Airway epithelial cell (primary cell): Measurements from ENCODE around the gene TSPAN31. TPM values are rescaled to one million over a fixed set of nuclear protein-coding genes. Genes with fewer than 3 reads are reported as not detected.

Source experiments
- total RNA-seq: library from RNA; depleted of rRNA; stranded (reverse); fragments of >200 nt; gene quantifications from 2 replicates; pipeline ENCODE4 v1.2.3, GENCODE V29; 2015

TSPAN31 gene, protein sequence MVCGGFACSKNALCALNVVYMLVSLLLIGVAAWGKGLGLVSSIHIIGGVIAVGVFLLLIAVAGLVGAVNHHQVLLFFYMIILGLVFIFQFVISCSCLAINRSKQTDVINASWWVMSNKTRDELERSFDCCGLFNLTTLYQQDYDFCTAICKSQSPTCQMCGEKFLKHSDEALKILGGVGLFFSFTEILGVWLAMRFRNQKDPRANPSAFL
- 44.2 and 70.9 TPM in 2 replicates for total RNA-seq

DNA sequence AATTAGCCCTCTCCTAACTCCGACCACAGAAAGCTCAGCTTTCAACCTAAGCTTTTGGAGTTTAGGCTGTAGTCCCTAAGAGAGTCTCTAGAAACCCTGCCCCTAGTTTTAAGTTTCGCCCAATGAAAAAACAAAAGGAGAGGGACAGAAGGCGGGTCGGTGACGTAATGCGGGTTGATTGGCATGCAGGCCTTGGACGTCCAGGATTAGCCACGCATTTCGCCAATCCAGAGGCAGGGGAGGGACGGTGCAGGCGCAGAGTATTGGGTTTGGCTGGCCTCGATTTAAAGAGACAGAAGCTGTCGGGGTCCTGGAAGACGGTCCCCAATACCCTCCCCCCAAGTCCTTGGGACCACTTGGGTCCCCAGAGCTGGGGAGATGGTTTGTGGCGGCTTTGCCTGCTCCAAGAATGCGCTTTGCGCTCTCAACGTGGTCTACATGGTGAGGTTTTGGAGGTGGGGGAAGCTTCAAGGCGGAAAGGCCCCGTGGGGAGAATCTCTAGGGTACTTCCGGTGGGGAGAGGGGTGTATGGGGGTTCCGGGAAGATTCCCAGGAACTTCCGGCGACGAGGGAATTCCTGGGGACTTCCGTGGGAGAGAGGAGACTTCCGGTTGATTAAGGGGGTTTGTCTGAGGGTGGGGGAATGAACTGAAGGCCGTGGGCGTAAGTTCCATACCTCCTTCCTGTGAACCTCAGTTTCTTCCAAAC lies at the start of gene TSPAN31:
Gene TSPAN31, plus strand, starts transcription at position 263 of the 708 bp plus-strand sequence. Its CDS starts 116 bp downstream, at position 379.

DNA sequence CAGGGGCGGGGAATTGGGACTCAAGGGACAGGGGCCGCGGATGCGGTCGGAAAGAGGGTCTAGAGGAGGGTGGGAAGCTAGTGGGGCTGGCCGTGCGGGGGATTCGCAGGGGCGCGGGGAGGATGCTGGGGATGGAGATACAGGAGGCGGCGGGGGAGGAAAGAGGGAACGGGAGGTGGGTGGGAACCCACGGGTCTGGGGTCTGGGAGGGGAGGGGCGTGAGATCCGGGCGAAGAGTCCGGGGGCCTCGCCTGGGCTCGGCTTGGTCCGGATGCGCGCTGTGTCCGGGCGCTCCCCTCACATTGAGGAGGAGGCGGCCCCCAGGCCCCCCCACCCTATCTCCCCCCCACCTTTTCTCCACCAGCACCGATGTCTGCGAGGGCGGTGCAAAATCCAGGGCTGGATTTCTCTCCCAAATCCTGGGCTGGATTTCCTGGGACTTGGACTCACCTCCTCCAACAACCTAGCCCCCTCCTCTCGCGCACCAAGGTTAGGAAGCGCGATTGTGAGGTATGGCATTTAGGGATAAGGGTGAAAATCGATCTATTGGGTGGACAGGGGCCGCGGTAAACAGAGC lies 6.1 kb upstream of the TSPAN31 start, which contains the start of gene AGAP2:
Gene AGAP2, minus strand, starts transcription at position 82 of the 577 bp plus-strand sequence. CDS start 496 bp downstream, outside the sequence.

DNA sequence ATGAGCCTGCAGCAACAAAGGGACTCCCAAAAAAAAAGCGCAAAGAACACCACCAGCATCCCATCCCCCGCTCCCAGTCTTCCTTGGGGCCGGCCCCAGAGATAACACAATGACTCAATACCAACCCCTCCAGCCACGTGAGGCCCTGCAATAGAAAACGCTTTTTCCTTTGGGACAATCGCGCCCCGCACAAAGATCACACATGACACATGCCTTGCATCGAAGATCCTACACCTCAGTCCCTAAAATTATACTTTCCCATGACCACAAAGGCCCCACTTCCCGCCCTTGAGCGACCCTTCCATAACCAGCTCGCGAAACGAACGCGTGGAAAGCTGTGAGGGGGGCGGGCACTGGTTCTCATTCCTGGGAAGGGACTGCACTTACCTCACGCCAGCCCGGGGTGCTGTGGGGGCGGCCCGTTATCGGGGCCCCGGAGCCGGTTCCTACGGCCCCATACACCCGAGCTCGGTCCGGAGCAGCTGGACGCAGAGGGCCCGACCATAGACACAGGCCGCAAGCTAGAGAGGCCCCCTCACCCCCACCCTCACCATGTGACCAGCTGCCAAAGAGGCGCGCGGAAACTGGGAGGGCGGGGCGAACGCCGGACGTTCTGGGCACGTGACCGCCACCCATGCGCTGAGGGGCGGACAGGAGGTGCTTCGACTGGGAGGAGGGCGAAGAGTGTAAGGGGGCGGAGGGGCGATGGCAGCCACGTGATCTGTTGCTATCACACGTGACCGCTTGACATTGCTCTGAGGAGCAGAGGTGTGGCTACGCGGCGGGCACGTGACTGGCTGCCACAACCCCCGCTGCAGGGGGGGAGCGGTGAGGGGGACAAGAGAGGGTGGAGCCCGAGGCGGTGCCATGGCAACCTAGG lies 7.2 kb downstream of the TSPAN31 start, which contains the start of gene CDK4:
Gene CDK4, minus strand, starts transcription at position 523 of the 880 bp plus-strand sequence. CDS start 593 bp downstream, outside the sequence.

DNA sequence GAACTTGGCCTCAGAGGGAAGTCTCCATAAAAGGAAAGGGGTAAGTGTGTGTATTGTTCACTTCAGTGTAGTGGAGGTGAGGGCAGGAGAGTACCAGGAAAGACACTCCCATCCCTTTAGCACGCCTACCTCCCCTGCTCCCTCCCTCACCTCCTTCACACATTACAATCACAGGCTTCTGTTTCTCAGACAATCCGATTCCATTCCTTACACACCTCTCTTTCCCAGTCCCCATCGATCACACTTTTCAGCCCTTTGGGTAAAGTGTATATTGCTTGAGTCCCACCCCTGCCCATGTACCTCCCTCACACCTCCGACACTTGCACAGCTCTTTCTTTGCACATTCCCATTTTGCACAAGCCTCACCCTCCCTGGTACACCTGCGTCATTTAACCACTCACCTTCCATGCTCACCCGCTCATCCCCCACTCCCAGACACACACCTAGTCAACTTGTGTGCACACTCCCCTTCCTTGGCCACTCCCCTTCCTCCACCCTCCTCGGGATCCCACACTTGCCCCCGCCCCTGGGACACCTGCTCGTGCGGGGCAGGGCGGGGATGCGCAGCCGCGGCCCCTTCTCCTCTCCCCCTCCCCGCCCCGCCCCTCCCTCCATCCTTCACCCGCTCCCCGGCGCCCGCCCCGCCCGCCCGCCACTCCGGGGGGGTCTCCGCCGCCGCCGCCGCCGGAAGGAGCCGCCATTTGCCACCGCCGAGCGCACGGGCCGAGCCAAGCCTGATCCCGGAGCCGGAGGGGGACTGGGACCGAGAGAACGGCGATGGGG lies 9.8 kb downstream of the TSPAN31 start, which contains the start of gene MARCHF9:
Gene MARCHF9, plus strand, starts transcription at position 693 of the 783 bp plus-strand sequence. CDS start 426 bp downstream, outside the sequence.

DNA sequence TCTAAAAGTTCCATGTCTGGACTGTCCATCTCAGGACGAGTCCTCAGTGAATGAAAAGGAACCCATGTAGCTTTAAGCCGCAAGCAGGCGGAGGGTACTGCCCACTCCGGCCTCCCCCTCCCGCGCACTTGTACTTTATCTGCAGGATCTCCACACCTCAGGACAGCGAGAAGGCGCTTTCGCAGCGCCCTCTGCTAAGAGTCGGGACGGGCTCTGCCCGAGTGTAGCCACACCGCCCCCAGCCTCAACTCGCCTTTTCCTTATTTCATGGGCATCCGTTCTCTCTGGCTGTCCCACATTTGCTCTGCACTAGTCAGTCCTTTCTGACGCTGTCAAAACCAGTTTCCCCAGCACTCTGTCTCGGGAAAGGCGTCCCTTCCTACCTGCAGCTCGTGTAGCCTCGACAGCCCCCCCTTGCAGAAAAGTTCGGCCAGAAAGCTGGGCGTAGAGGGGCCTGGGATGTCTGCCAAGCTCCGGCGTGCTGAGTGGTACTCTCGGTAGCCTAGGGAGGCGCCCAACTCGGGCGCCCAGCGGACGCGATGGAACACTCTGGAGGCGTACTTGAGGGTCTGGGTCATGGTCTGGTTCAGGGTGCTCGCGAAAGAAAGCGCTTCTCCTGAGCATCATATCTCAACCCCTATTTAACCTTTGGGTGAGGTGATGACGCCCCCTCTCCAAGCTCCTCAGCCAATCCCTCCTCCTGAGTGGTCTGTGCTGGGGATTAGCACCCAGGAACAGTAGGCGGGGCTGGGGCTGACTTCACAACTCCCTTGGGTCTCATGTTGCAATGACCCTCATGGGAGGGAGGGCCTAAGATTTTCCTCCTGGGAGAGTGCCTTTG lies 21.8 kb downstream of the TSPAN31 start, which contains the start of gene CYP27B1:
Gene CYP27B1, minus strand, starts transcription at position 615 of the 841 bp plus-strand sequence. Its CDS starts 37 bp downstream, at position 578.

DNA sequence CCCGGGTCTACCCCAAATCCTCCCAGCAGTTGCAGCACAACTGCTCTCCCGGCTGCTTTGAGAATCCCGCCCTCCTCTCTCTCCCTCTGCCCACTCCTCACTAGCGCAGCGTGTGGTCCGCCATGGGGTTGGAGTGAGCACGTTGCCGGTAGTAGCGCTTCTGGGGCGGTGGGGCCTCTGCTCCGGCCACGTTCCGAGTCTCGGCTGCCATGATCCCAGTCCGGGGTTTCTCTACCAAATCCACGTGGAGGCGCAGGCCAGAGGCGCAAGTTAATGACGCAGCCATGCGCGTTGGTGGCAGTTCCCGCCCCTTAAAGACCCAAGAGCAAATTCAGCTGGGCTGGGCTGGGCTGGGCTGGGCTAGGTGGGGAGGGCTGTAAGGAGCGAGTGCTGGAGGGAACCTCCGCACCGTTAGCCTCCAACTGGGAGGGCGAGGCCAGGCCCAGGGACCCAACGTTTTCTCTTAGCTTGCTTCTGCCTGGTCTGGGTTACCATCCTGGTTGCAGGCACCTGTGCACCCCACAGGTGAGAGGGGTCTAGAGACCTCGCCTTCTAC lies 27.1 kb downstream of the TSPAN31 start, which contains the start of gene METTL1:
Gene METTL1, minus strand, starts transcription at position 233 of the 556 bp plus-strand sequence. Its CDS starts 22 bp downstream, at position 211.

DNA sequence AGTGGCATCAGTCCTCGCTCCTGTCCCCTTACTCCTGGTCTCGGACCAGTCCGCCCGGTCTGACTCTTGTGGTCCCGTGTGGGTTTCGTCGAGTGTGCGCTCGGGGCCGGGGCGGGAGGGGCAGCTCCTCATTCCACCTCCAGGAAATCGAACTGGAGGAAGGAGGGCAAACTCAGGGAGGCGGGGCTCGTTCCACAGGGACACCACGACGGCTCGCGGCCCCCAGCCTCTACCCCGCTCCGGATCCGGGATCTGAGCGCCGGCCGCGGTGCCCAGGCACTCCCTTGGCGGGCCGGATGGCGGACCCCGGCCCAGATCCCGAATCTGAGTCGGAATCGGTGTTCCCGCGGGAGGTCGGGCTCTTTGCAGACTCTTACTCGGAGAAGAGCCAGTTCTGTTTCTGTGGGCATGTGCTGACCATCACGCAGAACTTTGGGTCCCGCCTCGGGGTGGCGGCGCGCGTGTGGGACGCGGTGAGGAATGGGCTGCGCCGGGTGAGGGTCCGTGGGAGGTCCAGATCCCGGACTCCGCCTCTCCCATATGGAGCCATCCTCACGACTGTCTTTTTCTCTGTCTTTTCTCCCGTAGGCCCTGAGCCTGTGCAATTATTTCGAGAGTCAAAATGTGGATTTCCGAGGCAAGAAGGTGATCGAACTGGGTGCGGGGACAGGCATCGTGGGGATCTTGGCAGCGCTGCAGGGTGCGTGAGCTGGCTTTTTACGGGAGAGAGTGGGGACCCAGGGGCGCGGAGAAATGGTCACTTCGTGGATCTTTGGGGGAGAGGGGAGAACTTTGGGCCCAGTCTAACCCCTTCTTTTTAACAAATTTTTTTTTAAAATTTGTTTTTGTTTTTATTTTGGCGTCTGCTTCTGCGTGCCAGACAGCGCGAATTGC lies 27.8 kb downstream of the TSPAN31 start, which contains the start of gene EEF1AKMT3:
Gene EEF1AKMT3, plus strand, starts transcription at position 186 of the 894 bp plus-strand sequence. Its CDS starts 111 bp downstream, at position 297.

DNA sequence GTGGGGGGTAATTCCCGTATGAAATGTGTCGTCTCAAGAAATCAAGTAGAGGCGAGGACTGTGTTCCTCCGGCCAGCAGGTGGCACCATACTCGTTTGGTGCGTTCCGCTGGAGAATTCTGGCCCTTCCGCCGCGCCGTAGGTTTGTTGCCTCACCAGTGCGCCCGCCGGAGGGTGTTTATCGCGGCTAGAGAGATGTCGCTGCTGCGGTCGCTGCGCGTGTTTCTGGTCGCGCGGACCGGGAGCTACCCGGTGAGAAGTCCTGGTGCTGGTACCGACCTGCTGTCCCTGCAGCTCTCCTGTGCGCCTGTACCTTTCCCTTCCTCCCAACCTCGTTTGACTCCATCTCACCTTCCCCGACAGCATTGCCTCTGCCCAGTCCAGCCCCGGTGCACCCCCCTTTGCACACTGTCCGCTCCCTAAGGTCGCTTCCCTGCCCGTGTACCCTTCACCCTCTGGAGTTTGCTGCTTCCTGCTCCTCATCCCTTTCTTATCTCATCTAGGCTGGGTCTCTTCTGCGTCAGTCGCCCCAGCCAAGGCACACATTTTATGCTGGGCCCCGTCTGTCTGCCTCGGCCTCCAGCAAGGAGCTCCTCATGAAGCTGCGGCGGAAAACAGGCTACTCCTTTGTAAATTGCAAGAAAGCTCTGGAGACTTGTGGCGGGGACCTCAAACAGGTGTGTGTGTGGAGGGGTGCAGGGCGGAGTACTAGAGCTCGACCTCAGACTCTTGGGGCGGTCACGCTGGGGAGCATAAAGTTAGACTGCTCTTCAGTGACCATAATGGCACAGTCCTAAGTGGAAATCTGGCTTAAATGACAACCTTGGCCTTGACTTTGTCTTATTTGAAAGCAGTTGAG lies 38.0 kb downstream of the TSPAN31 start, which contains the start of gene TSFM:
Gene TSFM, plus strand, starts transcription at position 180 of the 858 bp plus-strand sequence. Its CDS starts 15 bp downstream, at position 195.

Other genes with a start within 250 kb of the TSPAN31 start
- gene DDIT3, start 224.5 kb upstream of the TSPAN31 start, total RNA-seq: 8.3 and 13.8 TPM in 2 replicates
- gene MBD6, start 222.2 kb upstream of the TSPAN31 start, total RNA-seq: 3.6 and 8.0 TPM in 2 replicates
- 144 and 154 TPM in 2 replicates for gene DCTN2, start 197.8 kb upstream of the TSPAN31 start, total RNA-seq
- gene KIF5A, start 195.0 kb upstream of the TSPAN31 start, total RNA-seq: 0.14 and 0.21 TPM in 2 replicates
- gene PIP4K2C, start 153.8 kb upstream of the TSPAN31 start, total RNA-seq: 31.2 and 41.4 TPM in 2 replicates
- 3.5 and 3.6 TPM in 2 replicates for gene DTX3, start 140.2 kb upstream of the TSPAN31 start, total RNA-seq
- gene ARHGEF25, start 133.6 kb upstream of the TSPAN31 start, total RNA-seq: 0.19 and 0.99 TPM in 2 replicates
- gene B4GALNT1, start 111.8 kb upstream of the TSPAN31 start, total RNA-seq: 0.71 and 1.1 TPM in 2 replicates
- 90.9 and 98.2 TPM in 2 replicates for gene OS9, start 50.9 kb upstream of the TSPAN31 start, total RNA-seq
- 0.14 and 0.56 TPM in 2 replicates for gene AGAP2, start 6.3 kb upstream of the TSPAN31 start, total RNA-seq
- 122 and 130 TPM in 2 replicates for gene CDK4, start 7.3 kb downstream of the TSPAN31 start, total RNA-seq
- gene MARCHF9, start 10.1 kb downstream of the TSPAN31 start, total RNA-seq: 7.9 and 12.8 TPM in 2 replicates
- 10.4 and 15.0 TPM in 2 replicates for gene CYP27B1, start 22.0 kb downstream of the TSPAN31 start, total RNA-seq
- gene METTL1, start 27.1 kb downstream of the TSPAN31 start, total RNA-seq: 18.8 and 21.2 TPM in 2 replicates
- 1.3 and 5.8 TPM in 2 replicates for gene EEF1AKMT3, start 27.6 kb downstream of the TSPAN31 start, total RNA-seq
- 19.8 and 26.4 TPM in 2 replicates for gene TSFM, start 37.7 kb downstream of the TSPAN31 start, total RNA-seq
- 0.05 and 0.21 TPM in 2 replicates for gene AVIL, start 73.7 kb downstream of the TSPAN31 start, total RNA-seq
- gene CTDSP2, start 101.7 kb downstream of the TSPAN31 start, total RNA-seq: 39.1 and 54.0 TPM in 2 replicates
- gene ATP23, start 196.5 kb downstream of the TSPAN31 start, total RNA-seq: 11.3 and 23.7 TPM in 2 replicates